ENCODE data around the gene BYSL.

DNA sequence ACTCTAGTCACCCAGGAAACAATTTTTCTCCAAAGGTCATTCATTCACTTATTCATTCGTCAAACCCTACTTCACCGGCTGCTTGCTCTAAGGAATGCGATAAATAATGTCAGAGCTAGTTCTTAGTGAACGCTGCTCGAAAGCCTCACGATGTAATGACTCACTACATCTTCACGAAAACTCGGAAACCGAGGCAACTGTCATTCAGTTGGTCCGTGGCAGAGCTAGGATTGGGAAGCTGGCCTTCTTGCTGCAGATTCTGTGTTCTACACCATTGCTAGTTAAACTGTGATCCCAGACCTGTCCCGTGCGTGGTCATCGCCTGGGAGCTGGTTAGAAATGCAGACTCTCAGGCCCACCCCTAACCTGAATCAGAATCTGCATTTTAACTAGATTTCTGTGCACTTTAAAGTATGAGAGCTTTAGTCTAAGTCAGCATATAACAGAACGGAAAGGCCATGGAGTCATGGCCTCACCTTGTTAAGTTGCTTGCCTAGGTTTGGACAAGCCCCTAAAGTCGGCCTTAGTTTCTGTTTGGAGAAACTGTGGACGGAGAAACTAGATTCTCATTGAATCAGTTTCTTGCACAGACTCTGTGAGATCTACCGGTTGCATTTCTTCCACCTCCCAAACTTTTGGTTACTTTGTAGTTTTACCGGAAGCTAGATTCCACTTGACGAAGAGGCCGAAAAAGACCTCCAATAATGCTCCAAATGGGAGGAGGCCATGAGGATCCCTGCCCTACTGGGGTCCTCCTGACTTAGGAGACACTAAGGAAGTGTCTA, 21.0 kb downstream of the BYSL start:
- TF ChIP-seq, protein P1, sequence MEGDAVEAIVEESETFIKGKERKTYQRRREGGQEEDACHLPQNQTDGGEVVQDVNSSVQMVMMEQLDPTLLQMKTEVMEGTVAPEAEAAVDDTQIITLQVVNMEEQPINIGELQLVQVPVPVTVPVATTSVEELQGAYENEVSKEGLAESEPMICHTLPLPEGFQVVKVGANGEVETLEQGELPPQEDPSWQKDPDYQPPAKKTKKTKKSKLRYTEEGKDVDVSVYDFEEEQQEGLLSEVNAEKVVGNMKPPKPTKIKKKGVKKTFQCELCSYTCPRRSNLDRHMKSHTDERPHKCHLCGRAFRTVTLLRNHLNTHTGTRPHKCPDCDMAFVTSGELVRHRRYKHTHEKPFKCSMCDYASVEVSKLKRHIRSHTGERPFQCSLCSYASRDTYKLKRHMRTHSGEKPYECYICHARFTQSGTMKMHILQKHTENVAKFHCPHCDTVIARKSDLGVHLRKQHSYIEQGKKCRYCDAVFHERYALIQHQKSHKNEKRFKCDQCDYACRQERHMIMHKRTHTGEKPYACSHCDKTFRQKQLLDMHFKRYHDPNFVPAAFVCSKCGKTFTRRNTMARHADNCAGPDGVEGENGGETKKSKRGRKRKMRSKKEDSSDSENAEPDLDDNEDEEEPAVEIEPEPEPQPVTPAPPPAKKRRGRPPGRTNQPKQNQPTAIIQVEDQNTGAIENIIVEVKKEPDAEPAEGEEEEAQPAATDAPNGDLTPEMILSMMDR (IDR thresholded peaks at IDR 0.05), result no peak
- TF ChIP-seq EP300 (IDR thresholded peaks at IDR 0.05) (no peak), POLR2A (IDR thresholded peaks at IDR 0.05) (no peak), POLR2AphosphoS5 (IDR thresholded peaks at IDR 0.05) (no peak)
